HG02642 (cell line): ENCODE measurements around the gene SEMA4D.

Source experiments
- ATAC-seq: cut with Tn5 transposase; IDR thresholded peaks from one replicate; pipeline ENCODE4 v1.9.1; 2021; ENCODE audit warnings: mild to moderate bottlenecking; ENCODE audit not compliant: unreplicated experiment, poor library complexity

Gene SEMA4D

GRCh38 chr9:89312222-89312571 is 185.7 kb downstream of the SEMA4D start:
- no peak for ATAC-seq

GRCh38 chr9:89311346-89312221 is 186.3 kb downstream of the SEMA4D start:
- ATAC-seq = peak; percentile 24
